ENCODE measurements around the gene COL19A1.

Gene COL19A1

GRCh38 chr6:70124882-70125545 is 258.7 kb downstream of the COL19A1 start:
- no peak for DNase-seq (ENCODE audit: low spot score)

GRCh38 chr6:70125602-70126001 is 259.2 kb downstream of the COL19A1 start:
- DNase-seq (ENCODE audit: low spot score) = no peak

DNA sequence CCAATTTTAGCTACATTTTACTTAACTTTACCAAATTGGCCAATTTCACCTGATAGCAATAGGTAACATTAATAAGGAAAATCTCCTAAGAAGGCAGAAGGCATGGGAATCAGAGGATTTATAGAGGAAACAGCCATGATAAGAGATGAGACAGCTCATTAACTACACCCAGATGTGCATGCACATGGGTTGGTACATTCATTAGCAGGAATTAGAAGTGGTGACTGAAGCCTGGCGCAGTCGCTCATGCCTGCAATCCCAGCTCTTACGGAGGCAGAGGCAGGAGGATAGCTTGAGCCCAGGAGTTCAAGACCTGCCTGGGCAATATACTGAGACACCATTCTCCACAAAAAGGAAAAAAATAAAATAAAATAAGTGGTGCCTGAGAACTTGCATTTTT is 263.0 kb downstream of the COL19A1 start:
- no peak for DNase-seq (ENCODE audit: low spot score)

DNA sequence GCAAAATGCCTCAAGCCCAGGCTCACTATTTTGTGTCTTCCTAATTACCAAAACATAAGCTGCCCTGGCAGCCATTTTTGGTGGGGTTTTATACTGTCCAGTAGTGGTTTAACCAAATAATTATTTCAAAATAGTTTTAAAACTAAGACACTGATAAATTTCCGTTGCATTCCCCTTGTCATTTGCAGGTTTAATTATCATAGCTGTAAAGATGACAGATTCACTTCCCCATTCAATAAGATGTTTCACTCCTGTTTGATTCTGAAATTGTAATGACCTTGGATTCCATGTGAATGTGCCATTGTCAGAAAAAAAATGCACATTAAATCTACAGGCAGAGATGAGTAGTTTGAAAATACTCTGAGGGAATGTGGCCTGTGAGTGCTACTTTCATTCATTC is 264.5 kb downstream of the COL19A1 start:
- no peak for DNase-seq (ENCODE audit: low spot score)

- DNase-seq (ENCODE audit: low spot score) = no peak
These were observed 265.2 kb downstream of the COL19A1 start for GRCh38 chr6:70131528-70131927.

DNA sequence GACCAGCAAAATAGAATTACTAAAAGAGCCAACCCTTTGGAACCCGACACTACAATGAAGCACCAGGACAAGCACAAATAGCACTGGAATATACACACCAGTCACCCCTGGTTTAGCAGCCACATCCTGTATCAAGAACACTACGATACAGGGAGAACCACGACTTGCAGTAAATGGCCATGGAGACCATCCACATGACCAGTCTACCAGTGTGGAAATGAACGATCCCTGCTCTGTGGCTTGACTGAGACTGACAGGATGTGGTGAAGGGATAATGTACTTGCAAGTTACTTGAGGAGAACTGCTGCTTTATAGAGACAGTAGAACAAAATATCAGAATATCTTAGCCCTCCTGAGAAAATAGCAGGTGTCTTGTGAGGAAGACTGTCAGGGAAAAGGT is 266.9 kb downstream of the COL19A1 start:
- DNase-seq (ENCODE audit: low spot score) = no peak

DNA sequence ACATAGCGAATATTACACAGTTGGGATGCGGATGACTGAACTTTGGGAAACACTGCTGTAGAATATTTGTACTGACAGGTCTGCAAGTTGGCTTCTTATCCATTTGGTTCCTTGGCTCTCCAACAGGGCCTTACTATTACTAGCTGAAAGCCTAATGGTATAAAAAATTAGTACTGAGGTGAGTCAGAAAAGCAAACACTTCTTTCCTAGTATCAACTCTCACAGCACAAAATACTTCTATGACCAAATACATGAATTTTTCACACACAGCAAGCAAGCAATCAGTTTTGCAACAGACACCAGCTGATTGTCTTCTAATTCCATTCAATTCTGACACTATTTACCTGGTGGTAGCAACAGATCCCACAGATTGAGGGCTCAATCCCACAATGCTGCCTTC is 268.2 kb downstream of the COL19A1 start:
- no peak for DNase-seq (ENCODE audit: low spot score)

DNA sequence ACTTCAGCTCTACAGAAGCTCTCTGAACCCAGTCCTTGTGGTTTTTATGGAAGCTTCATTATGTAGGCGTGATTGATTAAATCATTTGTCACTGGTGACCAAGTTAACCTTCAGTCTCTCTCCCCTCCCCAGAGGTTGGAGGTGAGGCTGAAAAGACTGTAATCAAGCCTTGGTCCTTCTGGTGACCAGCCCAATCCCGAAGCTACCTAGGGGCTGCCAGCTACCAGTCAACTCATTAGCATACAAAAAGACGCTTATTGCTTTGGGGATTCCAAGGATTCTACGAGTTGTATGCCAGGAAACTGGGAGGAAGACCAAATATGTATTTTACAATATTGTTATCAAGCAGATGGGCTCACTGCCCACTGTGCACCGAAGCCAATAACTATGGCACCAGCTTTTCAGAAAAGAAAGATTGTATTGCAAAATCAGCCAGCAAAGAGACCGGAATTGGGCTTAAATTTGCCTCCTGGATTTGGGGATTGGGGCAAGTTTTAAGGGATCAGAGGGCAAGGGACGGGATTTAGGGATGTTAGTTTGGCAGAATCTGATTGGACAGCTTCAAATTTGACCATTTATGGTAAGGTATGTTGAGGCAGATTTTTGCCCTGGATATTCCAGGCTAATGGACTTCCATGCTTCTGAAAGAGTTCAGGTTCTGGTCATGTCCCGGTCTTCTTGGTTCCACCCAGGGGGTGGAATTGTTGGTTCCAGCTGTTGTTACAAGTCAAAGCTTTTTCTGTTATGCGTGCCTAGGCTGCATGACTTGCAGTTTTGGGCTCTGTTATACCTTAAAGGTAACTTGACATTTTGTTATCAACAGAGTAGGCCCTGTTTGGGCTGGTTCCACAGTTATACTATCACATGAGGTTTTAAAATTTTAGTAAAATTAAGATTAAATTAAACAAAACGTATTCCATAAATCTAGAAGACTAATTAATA is 269.1 kb downstream of the COL19A1 start:
- no peak for DNase-seq (ENCODE audit: low spot score)

- DNase-seq (ENCODE audit: low spot score) = no peak
These were observed 270.6 kb downstream of the COL19A1 start for GRCh38 chr6:70136996-70137395.

DNA sequence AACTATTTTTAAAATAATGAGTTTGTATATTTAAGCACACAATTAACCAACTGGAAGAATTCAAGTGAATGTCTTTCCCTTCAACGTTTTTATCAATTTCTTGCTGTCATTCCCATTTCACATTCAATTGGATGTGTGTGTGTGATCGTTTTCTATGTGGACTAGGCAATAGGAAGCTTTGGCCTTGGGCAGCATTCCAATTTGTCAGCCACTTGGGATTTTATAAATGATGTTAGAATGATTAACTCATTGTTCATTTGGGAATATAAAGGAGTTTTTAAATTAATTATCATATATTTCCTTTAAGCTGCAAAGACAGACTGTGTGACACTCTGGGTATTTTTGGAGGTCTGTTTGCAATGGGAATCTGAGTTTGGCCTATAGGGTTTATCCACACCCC is 274.1 kb downstream of the COL19A1 start:
- DNase-seq (ENCODE audit: low spot score) = no peak

DNA sequence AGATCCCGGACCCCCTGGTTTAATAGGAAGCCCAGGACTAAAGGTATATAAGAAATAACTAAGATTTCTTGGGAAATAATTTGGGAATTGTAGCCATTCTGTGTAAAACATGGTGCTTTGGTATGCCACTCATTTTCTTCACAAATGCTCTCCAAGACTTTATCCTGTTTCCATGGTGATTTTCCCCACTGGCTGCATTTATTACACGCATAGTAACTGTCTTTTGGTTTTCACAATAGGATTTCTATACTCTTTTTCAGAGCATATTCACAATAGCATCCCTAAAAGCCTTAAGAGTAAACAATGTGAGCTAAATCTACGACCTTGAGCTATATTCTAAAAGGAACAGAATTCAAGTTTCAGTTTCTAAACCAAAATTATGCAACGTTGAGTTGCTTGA is 275.7 kb downstream of the COL19A1 start:
- no peak for DNase-seq (ENCODE audit: low spot score)

- DNase-seq (ENCODE audit: low spot score) = no peak
These were observed 278.8 kb downstream of the COL19A1 start for GRCh38 chr6:70145178-70145577.

GRCh38 chr6:70149209-70149788 is 282.9 kb downstream of the COL19A1 start:
- no peak for DNase-seq (ENCODE audit: low spot score)

- DNase-seq (ENCODE audit: low spot score) = no peak
These were observed 284.2 kb downstream of the COL19A1 start for GRCh38 chr6:70150521-70150920.

- no peak for DNase-seq (ENCODE audit: low spot score)
These were observed 285.3 kb downstream of the COL19A1 start for GRCh38 chr6:70151616-70152015.

- no peak for DNase-seq (ENCODE audit: low spot score)
These were observed 286.4 kb downstream of the COL19A1 start for GRCh38 chr6:70152786-70153185.

DNA sequence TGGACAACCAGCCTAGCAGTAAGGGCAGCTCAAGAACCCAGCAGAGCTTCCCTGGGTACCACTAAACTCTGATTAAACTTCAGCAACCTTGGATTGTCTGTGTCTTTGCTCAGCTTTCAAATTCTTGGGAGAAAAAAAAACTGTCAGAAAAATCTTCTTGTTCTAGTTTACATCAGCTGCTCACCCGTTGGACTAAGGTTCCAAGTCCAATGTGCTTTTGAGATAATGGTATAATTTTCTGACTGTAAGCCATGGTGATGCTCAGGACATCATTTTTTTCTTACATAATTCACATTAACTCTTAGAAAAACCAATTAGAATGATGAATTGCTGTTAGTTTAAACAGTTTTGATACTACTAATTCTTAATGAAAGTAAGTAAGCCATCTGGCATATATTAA is 290.7 kb downstream of the COL19A1 start:
- no peak for DNase-seq (ENCODE audit: low spot score)

DNA sequence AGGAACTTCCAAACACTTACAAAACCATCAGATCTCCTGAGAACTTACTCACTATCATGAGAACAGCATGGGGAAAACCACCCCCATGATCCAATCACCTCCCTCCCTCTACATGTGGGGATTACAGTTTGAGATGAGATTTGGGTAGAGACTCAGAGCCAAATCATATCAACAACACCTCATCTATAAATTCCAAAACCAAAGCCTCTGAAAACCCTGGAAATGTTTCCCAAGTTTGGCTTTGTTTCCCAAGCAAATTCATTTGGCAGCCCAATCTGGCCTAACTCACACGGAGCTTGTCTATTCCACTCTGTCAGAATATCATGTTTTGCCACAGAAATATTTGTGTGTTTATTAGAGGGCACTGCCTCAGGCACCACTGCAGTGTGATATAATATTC is 293.9 kb downstream of the COL19A1 start:
- no peak for DNase-seq (ENCODE audit: low spot score)

GRCh38 chr6:70162972-70163371 is 296.6 kb downstream of the COL19A1 start:
- no peak for DNase-seq (ENCODE audit: low spot score)

DNA sequence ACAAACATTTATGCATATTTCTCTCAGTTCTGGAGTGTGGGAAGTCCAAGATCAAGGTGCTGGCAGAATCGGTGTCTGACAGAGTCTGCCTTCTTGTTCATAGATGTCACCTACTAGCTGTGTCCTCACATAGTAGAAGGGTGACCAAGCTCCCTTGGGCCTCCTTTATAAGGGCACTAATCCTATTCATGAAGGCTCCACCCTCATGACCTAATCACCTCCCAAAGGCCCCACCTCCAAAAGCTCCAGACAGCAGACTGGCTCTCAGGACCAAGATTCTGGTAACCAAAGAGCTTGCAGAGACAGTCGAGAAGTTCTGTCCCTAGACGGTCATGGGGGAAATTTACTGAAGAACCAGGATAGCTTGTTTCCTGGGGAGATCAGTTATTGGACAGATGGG is 297.4 kb downstream of the COL19A1 start:
- DNase-seq (ENCODE audit: low spot score) = no peak

GRCh38 chr6:70164556-70164955 is 298.2 kb downstream of the COL19A1 start:
- DNase-seq (ENCODE audit: low spot score) = no peak

DNA sequence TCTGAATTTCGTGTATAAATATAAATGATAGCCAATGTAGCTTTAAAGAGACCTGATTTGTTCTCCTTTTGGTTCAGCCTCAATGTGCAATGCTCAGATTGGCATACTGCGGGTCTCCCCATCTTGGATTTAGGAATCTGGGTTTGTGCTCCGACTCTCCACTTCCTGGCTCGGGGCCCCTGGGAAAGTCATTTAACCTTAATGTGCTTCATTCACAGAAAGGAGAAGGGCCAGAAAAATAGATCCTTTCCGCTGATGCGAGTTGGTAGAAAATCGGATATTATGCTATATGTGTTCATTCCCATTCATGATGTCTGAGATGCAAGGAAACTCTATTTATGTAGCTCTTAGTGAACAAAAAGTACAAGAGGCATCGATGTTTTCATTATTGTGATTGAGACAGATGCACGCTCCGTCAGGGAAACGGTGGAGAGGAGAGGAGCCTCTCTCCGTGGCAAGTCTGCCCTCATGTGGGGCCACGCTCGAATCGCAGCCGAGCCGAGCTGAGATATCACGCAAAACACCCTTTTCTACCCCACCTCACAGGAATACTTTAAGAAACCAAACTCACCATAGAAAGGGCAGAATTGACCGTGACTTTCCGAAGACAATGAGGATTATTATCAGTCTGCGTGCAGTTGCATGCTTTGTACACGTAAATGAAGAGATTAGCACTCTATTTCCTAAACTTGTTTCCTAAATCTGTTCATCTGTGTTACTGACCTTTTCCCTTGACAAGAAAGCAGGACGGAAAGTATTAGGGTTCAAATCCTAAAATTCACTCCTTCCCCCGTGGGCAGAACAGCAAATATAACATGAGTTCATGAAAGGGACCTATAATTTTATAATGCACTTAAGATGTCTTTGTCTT is 300.0 kb downstream of the COL19A1 start:
- DNase-seq (ENCODE audit: low spot score) = no peak
